Neural progenitor cell (in vitro differentiated cells): ENCODE results near the gene INSR. TPM values are rescaled to one million over a fixed set of nuclear protein-coding genes. Genes with fewer than 3 reads are reported as not detected.

Experiments used
- DNase-seq: peaks from one replicate; pipeline ENCODE4 v3.0.0-alpha.2; 2016; ENCODE audit warnings: low spot score
- H2AFZ ChIP-seq: fragments of 200-600 bp; sonication (generic); replicated peaks from 2 replicates; pipeline ENCODE4 v1.6.1; 2016; ENCODE audit warnings: antibody characterized with exemption
- H3F3A ChIP-seq: fragments of 200-600 bp; sonication (generic); 2 replicates; pipeline ENCODE4 v1.6.1; 2016; ENCODE audit warnings: antibody characterized with exemption, low read depth
- H3K27ac ChIP-seq: fragments of 200-600 bp; sonication (generic); 2 replicates; pipeline ENCODE4 v1.5.1; 2016; ENCODE audit warnings: mild to moderate bottlenecking
- H3K27me3 ChIP-seq: fragments of 200-600 bp; sonication (generic); 2 replicates; pipeline ENCODE4 v1.6.1; 2016; ENCODE audit warnings: mild to moderate bottlenecking, moderate library complexity
- H3K36me3 ChIP-seq: fragments of 200-600 bp; sonication (generic); 2 replicates; pipeline ENCODE4 v1.5.1; 2016
- H3K4me1 ChIP-seq: fragments of 200-600 bp; sonication (generic); 2 replicates; pipeline ENCODE4 v1.6.1; 2016; ENCODE audit warnings: mixed run types
- H3K4me2 ChIP-seq: fragments of 200-600 bp; sonication (generic); 2 replicates; pipeline ENCODE4 v1.6.1; 2016
- H3K4me3 ChIP-seq: fragments of 200-600 bp; sonication (generic); 2 replicates; pipeline ENCODE4 v1.5.1; 2016
- H3K79me2 ChIP-seq: fragments of 200-600 bp; sonication (generic); 2 replicates; pipeline ENCODE4 v1.6.1; 2016; ENCODE audit warnings: low read depth
- H3K9ac ChIP-seq: fragments of 200-600 bp; sonication (generic); 2 replicates; pipeline ENCODE4 v1.6.1; 2016
- H3K9me3 ChIP-seq: fragments of 200-600 bp; sonication (generic); 2 replicates; pipeline ENCODE4 v1.5.1; 2016; ENCODE audit warnings: low read depth
- H4K20me1 ChIP-seq: fragments of 200-600 bp; sonication (generic); 2 replicates; pipeline ENCODE4 v1.6.1; 2016; ENCODE audit warnings: low read depth
- H3K27ac Mint-ChIP-seq: 3 replicates; pipeline ENCODE4 v1.8.0; 2021; ENCODE audit warnings: mixed read lengths
- H3K27me3 Mint-ChIP-seq: 2 replicates; pipeline ENCODE4 v1.8.0; 2022; ENCODE audit warnings: low read depth, mild to moderate bottlenecking, inconsistent platforms, moderate library complexity, mixed read lengths; ENCODE audit not compliant: insufficient read depth
- H3K36me3 Mint-ChIP-seq: 3 replicates; pipeline ENCODE4 v1.8.0; 2021; ENCODE audit warnings: mixed read lengths
- H3K4me1 Mint-ChIP-seq: 3 replicates; pipeline ENCODE4 v1.8.0; 2021; ENCODE audit warnings: mixed read lengths
- H3K4me3 Mint-ChIP-seq: 3 replicates; pipeline ENCODE4 v1.8.0; 2021; ENCODE audit warnings: mild to moderate bottlenecking, moderate library complexity, mixed read lengths
- H3K9me3 Mint-ChIP-seq: 3 replicates; pipeline ENCODE4 v1.8.0; 2020; ENCODE audit warnings: mixed read lengths
- CTCF ChIP-seq: fragments of 200-600 bp; sonication (generic); IDR thresholded peaks from 2 replicates; pipeline ENCODE4 v1.5.1; 2017; ENCODE audit warnings: antibody characterized with exemption, mild to moderate bottlenecking
- EZH2 ChIP-seq: fragments of 200-600 bp; sonication (generic); IDR thresholded peaks from 2 replicates; pipeline ENCODE4 v1.6.1; 2017; ENCODE audit warnings: antibody characterized with exemption, mild to moderate bottlenecking, moderate library complexity
- EZH2phosphoT487 ChIP-seq: fragments of 200-600 bp; sonication (generic); IDR thresholded peaks from 2 replicates; pipeline ENCODE4 v1.6.1; 2017; ENCODE audit warnings: antibody characterized with exemption
- total RNA-seq: library from RNA; depleted of rRNA; stranded (reverse); fragments of >200 nt; gene quantifications from 2 replicates; pipeline ENCODE4 v1.2.3, GENCODE V29; 2015; ENCODE audit warnings: low replicate concordance

Gene INSR
- total RNA-seq, 1 donor from 2014 or later = 20.8 TPM

GRCh38 chr19:7287722-7288121 lies 6.5 kb downstream of the INSR start:
- peaks cover 44% of the 10 kb centered on the region for H4K20me1 ChIP-seq
- no peaks in the 10 kb centered on the region for H3K4me1 ChIP-seq
- Mint-ChIP-seq H3K4me1 (peaks cover 22% of the 10 kb centered on the region), H3K9me3 (no peaks in the 10 kb centered on the region), H3K36me3 (no peaks in the 10 kb centered on the region), H3K27ac (no peak overlapping the region), H3K27me3 (peaks cover 8% of the 10 kb centered on the region), H3K4me3 (no peak overlapping the region)
- H3K27ac ChIP-seq = no peak overlapping the region
- peaks cover 19% of the 10 kb centered on the region for H3F3A ChIP-seq
- no peak overlapping the region for H3K9ac ChIP-seq
- H3K4me2 ChIP-seq = no peak overlapping the region
- peaks cover 67% of the 10 kb centered on the region for H3K79me2 ChIP-seq
- no peaks in the 10 kb centered on the region for H3K36me3 ChIP-seq
- no peak overlapping the region for H3K4me3 ChIP-seq
- no peak for TF ChIP-seq EZH2
- no peak for TF ChIP-seq CTCF
- no peak for TF ChIP-seq EZH2phosphoT487
- H3K9me3 ChIP-seq = no peaks in the 10 kb centered on the region
- no peak for DNase-seq
- no peak overlapping the region for H2AFZ ChIP-seq
- peaks cover 2% of the 10 kb centered on the region for H3K27me3 ChIP-seq

GRCh38 chr19:7280940-7281666 lies 13.1 kb downstream of the INSR start:
- Histone ChIP-seq H3K4me2 (no peak overlapping the region), H3K27me3 (no peaks in the 10 kb centered on the region), H3K9ac (no peak overlapping the region), H3K79me2 (peaks cover 18% of the 10 kb centered on the region), H3K4me3 (no peak overlapping the region), H3K27ac (no peak overlapping the region), H4K20me1 (no peaks in the 10 kb centered on the region), H3K4me1 (no peaks in the 10 kb centered on the region), H3F3A (no peaks in the 10 kb centered on the region), H2AFZ (no peak overlapping the region), H3K36me3 (no peaks in the 10 kb centered on the region), H3K9me3 (no peaks in the 10 kb centered on the region)
- DNase-seq = no peak
- no peaks in the 10 kb centered on the region for H3K9me3 Mint-ChIP-seq
- H3K27me3 Mint-ChIP-seq = peaks cover 2% of the 10 kb centered on the region
- no peak overlapping the region for H3K27ac Mint-ChIP-seq
- TF ChIP-seq CTCF = no peak
- TF ChIP-seq EZH2phosphoT487 = no peak
- no peak for TF ChIP-seq EZH2
- H3K4me3 Mint-ChIP-seq = no peak overlapping the region
- peaks cover 3% of the 10 kb centered on the region for H3K36me3 Mint-ChIP-seq
- no peaks in the 10 kb centered on the region for H3K4me1 Mint-ChIP-seq

DNA sequence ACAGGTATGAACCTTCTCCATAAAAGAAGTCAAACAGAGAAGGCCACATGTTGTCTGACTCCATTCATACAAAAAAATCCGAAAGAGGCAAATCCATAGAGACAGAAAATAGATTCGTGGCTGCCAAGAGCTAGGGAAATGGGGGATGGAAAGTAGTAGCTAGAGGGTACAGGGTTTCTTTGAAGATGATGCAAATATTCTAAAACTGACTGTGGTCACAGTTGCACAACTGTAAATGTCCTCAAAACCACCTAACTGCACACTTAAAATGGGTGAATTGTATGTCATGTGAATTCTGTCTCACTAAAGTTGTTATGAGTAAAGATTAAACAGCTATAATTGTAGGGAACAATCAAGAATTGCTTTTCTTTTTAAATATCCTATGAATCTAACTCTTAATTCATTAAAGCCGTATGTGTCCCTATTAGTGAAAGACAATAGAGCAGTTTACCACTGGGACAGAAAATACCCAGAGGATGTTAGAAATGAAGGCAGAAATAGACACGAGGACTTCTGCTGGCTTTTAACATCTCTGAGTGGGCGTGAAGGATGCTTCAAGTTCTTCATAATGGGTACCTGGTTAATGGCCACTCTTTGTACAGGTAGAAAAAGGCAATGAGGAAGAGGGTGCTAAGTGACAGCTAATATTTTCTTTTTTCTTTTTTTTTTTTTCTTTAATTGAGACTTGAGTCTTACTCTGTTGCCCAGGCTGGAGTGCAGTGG lies 21.2 kb downstream of the INSR start:
- Mint-ChIP-seq H3K36me3 (peaks cover 13% of the 10 kb centered on the region), H3K9me3 (no peaks in the 10 kb centered on the region), H3K27me3 (no peaks in the 10 kb centered on the region), H3K4me1 (peaks cover 8% of the 10 kb centered on the region), H3K4me3 (no peak overlapping the region), H3K27ac (no peak overlapping the region)
- no peak for DNase-seq
- H2AFZ ChIP-seq = no peak overlapping the region
- H3K27me3 ChIP-seq = no peaks in the 10 kb centered on the region
- H3K79me2 ChIP-seq = peaks cover 11% of the 10 kb centered on the region
- H3K27ac ChIP-seq = no peak overlapping the region
- H4K20me1 ChIP-seq = peaks cover 8% of the 10 kb centered on the region
- H3K9me3 ChIP-seq = no peaks in the 10 kb centered on the region
- H3K9ac ChIP-seq = no peak overlapping the region
- TF ChIP-seq CTCF (no peak), EZH2 (no peak), EZH2phosphoT487 (no peak)
- no peak overlapping the region for H3K4me2 ChIP-seq
- H3K4me1 ChIP-seq = peaks cover 8% of the 10 kb centered on the region
- H3F3A ChIP-seq = peaks cover 10% of the 10 kb centered on the region
- no peaks in the 10 kb centered on the region for H3K36me3 ChIP-seq
- H3K4me3 ChIP-seq = no peak overlapping the region
